HEK293 (cell line): Measurements from ENCODE around the gene ISYNA1.

Experiments used
- BCL6B ChIP-seq: fragments of 450-650 bp; formaldehyde crosslinking; IDR thresholded peaks from 2 replicates; pipeline ENCODE4 v1.5.1; 2017; ENCODE audit warnings: missing biosample characterization, missing genetic modification characterization
- HOXA7 ChIP-seq: sonication (generic); formaldehyde crosslinking; IDR thresholded peaks from 2 replicates; pipeline ENCODE4 v1.8.1; 2022; ENCODE audit warnings: missing genetic modification reagents, borderline replicate concordance
- IKZF3 ChIP-seq: fragments of 450-650 bp; IDR thresholded peaks from 2 replicates; pipeline ENCODE4 v1.5.0; 2018; ENCODE audit warnings: missing biosample characterization, mild to moderate bottlenecking, missing genetic modification characterization, moderate library complexity
- KLF17 ChIP-seq: fragments of 450-650 bp; formaldehyde crosslinking; IDR thresholded peaks from 2 replicates; pipeline ENCODE4 v1.5.1; 2016; ENCODE audit warnings: missing biosample characterization, missing genetic modification characterization
- KLF9 ChIP-seq: fragments of 450-650 bp; formaldehyde crosslinking; IDR thresholded peaks from 2 replicates; pipeline ENCODE4 v1.5.1; 2016; ENCODE audit warnings: missing biosample characterization, missing genetic modification characterization, low read depth
- ZBTB1 ChIP-seq: fragments of 450-650 bp; formaldehyde crosslinking; IDR thresholded peaks from 2 replicates; pipeline ENCODE4 v1.5.1; 2016; ENCODE audit warnings: missing biosample characterization, missing genetic modification characterization
- ZBTB11 ChIP-seq: fragments of 450-650 bp; formaldehyde crosslinking; conservative IDR thresholded peaks from 2 replicates; pipeline ENCODE4 v1.5.1; 2016; ENCODE audit warnings: low read depth, missing biosample characterization, missing genetic modification characterization
- ZBTB8A ChIP-seq: fragments of 450-650 bp; formaldehyde crosslinking; IDR thresholded peaks from 2 replicates; pipeline ENCODE4 v1.5.1; 2016; ENCODE audit warnings: missing biosample characterization, missing genetic modification characterization
- ZNF10 ChIP-seq: fragments of 450-650 bp; formaldehyde crosslinking; IDR thresholded peaks from 2 replicates; pipeline ENCODE4 v1.5.1; 2017; ENCODE audit warnings: missing biosample characterization, missing genetic modification characterization
- ZNF16 ChIP-seq: fragments of 450-650 bp; formaldehyde crosslinking; IDR thresholded peaks from 2 replicates; pipeline ENCODE4 v1.5.1; 2016; ENCODE audit warnings: low read depth, missing biosample characterization, missing genetic modification characterization
- ZNF274 ChIP-seq, 2 experiments: fragments of 200-500 bp in 1 of 2; fragments of 450-650 bp in 1 of 2; sonication (Bioruptor generic) in 1 of 2; formaldehyde crosslinking in 1 of 2; IDR thresholded peaks; 2 replicates each; pipeline versions ENCODE4 v1.5.1 to v1.6.1; 2014 to 2016; ENCODE audit warnings: borderline replicate concordance in 1 of 2, inconsistent platforms in 1 of 2, low read length in 1 of 2, missing biosample characterization in 1 of 2, missing genetic modification characterization in 1 of 2
- ZNF37A ChIP-seq: fragments of 450-650 bp; IDR thresholded peaks from 2 replicates; pipeline ENCODE4 v1.5.1; 2018; ENCODE audit warnings: missing biosample characterization, missing genetic modification characterization
- ZNF510 ChIP-seq: fragments of 450-650 bp; formaldehyde crosslinking; IDR thresholded peaks from 2 replicates; pipeline ENCODE4 v1.5.1; 2018; ENCODE audit warnings: mild to moderate bottlenecking, missing genetic modification characterization, missing biosample characterization; ENCODE audit not compliant: insufficient replicate concordance
- ZXDB ChIP-seq: fragments of 450-650 bp; formaldehyde crosslinking; IDR thresholded peaks from 2 replicates; pipeline ENCODE4 v1.5.1; 2016; ENCODE audit warnings: missing biosample characterization, missing genetic modification characterization
- TF ChIP-seq, protein P1 (sequence below): fragments of 450-650 bp; formaldehyde crosslinking; IDR thresholded peaks from 2 replicates; pipeline ENCODE4 v1.5.1; 2016; ENCODE audit warnings: missing biosample characterization, missing genetic modification characterization
- TF ChIP-seq, protein P2 (sequence below): fragments of 450-650 bp; formaldehyde crosslinking; IDR thresholded peaks from 2 replicates; pipeline ENCODE4 v1.5.1; 2017; ENCODE audit warnings: missing biosample characterization, missing genetic modification characterization
- TF ChIP-seq, protein P3 (sequence below): fragments of 450-650 bp; formaldehyde crosslinking; IDR thresholded peaks from 2 replicates; pipeline ENCODE4 v1.5.1; 2016; ENCODE audit warnings: missing biosample characterization, missing genetic modification characterization

Gene ISYNA1

GRCh38 chr19:18431351-18432197 lies 6.4 kb downstream of the ISYNA1 start (continued):
- TF ChIP-seq BCL6B (tag by site-specific recombination) (no peak), ZBTB11 (tag by site-specific recombination) (no peak), ZNF16 (tag by site-specific recombination) (no peak), ZNF10 (tag by site-specific recombination) (0 out of 2 replicates have a peak, but pooled peaks have one; percentile 10), IKZF3 (tag by site-specific recombination) (peak; percentile 84), ZNF510 (tag by site-specific recombination) (no peak), ZNF274 (IDR thresholded peaks at IDR 0.05; ENCODE audit: low read length) (no peak), ZNF274 (tag by site-specific recombination; IDR thresholded peaks at IDR 0.05; ENCODE audit: borderline replicate concordance) (no peak), ZNF37A (tag by site-specific recombination) (no peak), KLF9 (tag by site-specific recombination) (peak; percentile 42; the same call in 1 of the 2 replicates), ZBTB8A (peak; percentile 43), ZXDB (tag by site-specific recombination) (peak; percentile 34; the same call in 1 of the 2 replicates), HOXA7 (CRISPR knock-in tag) (no peak), KLF17 (tag by site-specific recombination) (peak; percentile 83), ZBTB1 (tag by site-specific recombination) (no peak)
- TF ChIP-seq, protein P1, sequence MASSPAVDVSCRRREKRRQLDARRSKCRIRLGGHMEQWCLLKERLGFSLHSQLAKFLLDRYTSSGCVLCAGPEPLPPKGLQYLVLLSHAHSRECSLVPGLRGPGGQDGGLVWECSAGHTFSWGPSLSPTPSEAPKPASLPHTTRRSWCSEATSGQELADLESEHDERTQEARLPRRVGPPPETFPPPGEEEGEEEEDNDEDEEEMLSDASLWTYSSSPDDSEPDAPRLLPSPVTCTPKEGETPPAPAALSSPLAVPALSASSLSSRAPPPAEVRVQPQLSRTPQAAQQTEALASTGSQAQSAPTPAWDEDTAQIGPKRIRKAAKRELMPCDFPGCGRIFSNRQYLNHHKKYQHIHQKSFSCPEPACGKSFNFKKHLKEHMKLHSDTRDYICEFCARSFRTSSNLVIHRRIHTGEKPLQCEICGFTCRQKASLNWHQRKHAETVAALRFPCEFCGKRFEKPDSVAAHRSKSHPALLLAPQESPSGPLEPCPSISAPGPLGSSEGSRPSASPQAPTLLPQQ (tag by site-specific recombination) = no peak
- TF ChIP-seq, protein P2, sequence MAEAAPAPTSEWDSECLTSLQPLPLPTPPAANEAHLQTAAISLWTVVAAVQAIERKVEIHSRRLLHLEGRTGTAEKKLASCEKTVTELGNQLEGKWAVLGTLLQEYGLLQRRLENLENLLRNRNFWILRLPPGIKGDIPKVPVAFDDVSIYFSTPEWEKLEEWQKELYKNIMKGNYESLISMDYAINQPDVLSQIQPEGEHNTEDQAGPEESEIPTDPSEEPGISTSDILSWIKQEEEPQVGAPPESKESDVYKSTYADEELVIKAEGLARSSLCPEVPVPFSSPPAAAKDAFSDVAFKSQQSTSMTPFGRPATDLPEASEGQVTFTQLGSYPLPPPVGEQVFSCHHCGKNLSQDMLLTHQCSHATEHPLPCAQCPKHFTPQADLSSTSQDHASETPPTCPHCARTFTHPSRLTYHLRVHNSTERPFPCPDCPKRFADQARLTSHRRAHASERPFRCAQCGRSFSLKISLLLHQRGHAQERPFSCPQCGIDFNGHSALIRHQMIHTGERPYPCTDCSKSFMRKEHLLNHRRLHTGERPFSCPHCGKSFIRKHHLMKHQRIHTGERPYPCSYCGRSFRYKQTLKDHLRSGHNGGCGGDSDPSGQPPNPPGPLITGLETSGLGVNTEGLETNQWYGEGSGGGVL (tag by site-specific recombination) = peak; percentile 45; the same call in 1 of the 2 replicates
- TF ChIP-seq, protein P3, sequence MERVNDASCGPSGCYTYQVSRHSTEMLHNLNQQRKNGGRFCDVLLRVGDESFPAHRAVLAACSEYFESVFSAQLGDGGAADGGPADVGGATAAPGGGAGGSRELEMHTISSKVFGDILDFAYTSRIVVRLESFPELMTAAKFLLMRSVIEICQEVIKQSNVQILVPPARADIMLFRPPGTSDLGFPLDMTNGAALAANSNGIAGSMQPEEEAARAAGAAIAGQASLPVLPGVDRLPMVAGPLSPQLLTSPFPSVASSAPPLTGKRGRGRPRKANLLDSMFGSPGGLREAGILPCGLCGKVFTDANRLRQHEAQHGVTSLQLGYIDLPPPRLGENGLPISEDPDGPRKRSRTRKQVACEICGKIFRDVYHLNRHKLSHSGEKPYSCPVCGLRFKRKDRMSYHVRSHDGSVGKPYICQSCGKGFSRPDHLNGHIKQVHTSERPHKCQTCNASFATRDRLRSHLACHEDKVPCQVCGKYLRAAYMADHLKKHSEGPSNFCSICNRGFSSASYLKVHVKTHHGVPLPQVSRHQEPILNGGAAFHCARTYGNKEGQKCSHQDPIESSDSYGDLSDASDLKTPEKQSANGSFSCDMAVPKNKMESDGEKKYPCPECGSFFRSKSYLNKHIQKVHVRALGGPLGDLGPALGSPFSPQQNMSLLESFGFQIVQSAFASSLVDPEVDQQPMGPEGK = peak; percentile 93
- TF ChIP-seq, all 188 proteins: peak for 29
